ENCODE measurements around the gene FAM200B. TPM values are rescaled to one million over a fixed set of nuclear protein-coding genes. Genes with fewer than 3 reads are reported as not detected.
A peak's percentile ranks its signal among the peaks of the same experiment; 100 is the strongest.

The FAM200B gene
- total and polyA plus RNA-seq, 2 experiments from 2014 or later = 34.4 to 88.0 TPM

DNA sequence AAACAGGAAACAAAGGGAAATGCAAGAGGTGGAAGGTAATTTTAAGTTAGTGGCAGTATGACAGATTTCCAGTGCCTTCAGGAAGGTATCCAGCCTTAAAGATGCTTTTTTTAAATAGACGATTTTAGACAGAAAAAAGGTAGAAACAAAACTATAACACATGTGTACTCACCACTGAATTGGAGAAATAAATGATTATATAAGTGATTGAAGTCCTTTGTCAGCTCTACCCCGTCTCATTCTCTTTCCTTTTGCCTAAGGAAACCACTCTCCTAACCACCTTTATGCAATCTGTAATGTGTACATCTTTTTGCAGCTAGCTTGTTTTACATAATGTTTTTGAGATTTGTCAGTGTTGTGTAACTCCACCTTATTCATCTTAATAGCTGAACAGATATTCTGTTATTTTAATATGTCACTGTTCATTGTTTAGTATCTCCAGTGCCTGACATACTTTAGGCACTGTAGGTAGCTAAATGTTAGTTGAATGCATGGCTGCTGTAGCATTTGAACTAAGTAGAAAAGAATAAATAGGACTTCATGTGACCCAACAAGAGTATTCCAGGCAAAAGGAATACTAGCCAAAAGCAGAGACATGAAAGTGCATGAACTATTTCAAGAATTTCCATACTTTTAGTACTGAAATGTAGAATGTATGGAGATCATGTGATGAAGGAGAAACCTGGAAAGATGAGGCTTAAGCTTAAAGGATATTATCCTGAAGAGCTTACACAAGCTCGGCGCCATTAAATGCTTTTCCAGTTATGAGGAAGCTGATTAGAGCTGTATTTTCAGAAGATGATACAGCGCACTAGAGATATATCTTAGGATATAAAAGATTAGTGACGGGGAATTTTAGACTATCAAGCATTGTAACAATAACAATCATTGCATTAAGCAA lies 865 bp downstream of the FAM200B start (continued):
- TF ChIP-seq, protein P1, sequence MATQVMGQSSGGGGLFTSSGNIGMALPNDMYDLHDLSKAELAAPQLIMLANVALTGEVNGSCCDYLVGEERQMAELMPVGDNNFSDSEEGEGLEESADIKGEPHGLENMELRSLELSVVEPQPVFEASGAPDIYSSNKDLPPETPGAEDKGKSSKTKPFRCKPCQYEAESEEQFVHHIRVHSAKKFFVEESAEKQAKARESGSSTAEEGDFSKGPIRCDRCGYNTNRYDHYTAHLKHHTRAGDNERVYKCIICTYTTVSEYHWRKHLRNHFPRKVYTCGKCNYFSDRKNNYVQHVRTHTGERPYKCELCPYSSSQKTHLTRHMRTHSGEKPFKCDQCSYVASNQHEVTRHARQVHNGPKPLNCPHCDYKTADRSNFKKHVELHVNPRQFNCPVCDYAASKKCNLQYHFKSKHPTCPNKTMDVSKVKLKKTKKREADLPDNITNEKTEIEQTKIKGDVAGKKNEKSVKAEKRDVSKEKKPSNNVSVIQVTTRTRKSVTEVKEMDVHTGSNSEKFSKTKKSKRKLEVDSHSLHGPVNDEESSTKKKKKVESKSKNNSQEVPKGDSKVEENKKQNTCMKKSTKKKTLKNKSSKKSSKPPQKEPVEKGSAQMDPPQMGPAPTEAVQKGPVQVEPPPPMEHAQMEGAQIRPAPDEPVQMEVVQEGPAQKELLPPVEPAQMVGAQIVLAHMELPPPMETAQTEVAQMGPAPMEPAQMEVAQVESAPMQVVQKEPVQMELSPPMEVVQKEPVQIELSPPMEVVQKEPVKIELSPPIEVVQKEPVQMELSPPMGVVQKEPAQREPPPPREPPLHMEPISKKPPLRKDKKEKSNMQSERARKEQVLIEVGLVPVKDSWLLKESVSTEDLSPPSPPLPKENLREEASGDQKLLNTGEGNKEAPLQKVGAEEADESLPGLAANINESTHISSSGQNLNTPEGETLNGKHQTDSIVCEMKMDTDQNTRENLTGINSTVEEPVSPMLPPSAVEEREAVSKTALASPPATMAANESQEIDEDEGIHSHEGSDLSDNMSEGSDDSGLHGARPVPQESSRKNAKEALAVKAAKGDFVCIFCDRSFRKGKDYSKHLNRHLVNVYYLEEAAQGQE (IDR thresholded peaks at IDR 0.05; ENCODE audit: unreplicated experiment) = no peak
- TF ChIP-seq, protein P2, sequence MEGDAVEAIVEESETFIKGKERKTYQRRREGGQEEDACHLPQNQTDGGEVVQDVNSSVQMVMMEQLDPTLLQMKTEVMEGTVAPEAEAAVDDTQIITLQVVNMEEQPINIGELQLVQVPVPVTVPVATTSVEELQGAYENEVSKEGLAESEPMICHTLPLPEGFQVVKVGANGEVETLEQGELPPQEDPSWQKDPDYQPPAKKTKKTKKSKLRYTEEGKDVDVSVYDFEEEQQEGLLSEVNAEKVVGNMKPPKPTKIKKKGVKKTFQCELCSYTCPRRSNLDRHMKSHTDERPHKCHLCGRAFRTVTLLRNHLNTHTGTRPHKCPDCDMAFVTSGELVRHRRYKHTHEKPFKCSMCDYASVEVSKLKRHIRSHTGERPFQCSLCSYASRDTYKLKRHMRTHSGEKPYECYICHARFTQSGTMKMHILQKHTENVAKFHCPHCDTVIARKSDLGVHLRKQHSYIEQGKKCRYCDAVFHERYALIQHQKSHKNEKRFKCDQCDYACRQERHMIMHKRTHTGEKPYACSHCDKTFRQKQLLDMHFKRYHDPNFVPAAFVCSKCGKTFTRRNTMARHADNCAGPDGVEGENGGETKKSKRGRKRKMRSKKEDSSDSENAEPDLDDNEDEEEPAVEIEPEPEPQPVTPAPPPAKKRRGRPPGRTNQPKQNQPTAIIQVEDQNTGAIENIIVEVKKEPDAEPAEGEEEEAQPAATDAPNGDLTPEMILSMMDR (conservative IDR thresholded peaks at IDR 0.05; ENCODE audit: low read depth in 2 of 2) = no peak
- TF ChIP-seq EZH2phosphoT487 (IDR thresholded peaks at IDR 0.05; ENCODE audit: unreplicated experiment) = no peak
- TF ChIP-seq STAT1 (IDR thresholded peaks at IDR 0.05; ENCODE audit: unreplicated experiment) = no peak
- no peak for TF ChIP-seq NANOG (IDR thresholded peaks at IDR 0.05; ENCODE audit: borderline replicate concordance)
- TF ChIP-seq ZNF331 (CRISPR knock-in tag; IDR thresholded peaks at IDR 0.05; ENCODE audit: low read depth) = no peak

DNA sequence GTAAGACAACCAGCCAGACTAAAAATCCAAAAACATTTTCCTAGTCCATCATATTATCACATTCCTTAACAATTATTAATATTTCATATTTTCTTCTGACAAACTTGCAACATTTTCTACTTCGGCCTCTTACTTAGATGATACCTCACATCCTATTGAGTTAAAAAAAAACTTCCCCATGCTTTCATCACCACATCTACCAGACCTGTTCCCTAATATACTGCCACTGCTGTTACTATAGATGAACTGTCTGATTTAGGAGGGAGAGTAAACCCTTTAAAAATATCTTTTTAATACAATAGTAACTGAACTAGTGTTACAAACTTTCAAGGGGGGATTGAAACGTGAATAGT lies 1.5 kb downstream of the FAM200B start:
- H3K9me2 ChIP-seq (ENCODE audit: insufficient read depth) = no peaks in the 10 kb centered on the region
- H3K27me3 ChIP-seq (ENCODE audit: insufficient read depth) = no peaks in the 10 kb centered on the region
- peak overlapping the region; percentile 76 for H3K4me3 ChIP-seq
- peaks cover 39% of the 10 kb centered on the region for H3K4me1 ChIP-seq (ENCODE audit: insufficient read depth)
- no peaks in the 10 kb centered on the region; the same call in 2 of the 3 replicates for H3K9me3 Mint-ChIP-seq
- peak overlapping the region; percentile 100 for H3K4me3 Mint-ChIP-seq
- H3K36me3 Mint-ChIP-seq (ENCODE audit: low read depth) = peaks cover 30% of the 10 kb centered on the region
- peak overlapping the region; percentile 79 for H3K4me2 ChIP-seq
- H2AFZ ChIP-seq = no peak overlapping the region
- peaks cover 49% of the 10 kb centered on the region for H3K79me2 ChIP-seq (replicated peaks; ENCODE audit: insufficient read depth)
- no peaks in the 10 kb centered on the region; the same call in 1 of the 2 replicates for H3K36me3 ChIP-seq (ENCODE audit: insufficient read depth)
- H3K27ac ChIP-seq (ENCODE audit: low read depth) = peak overlapping the region; percentile 98
- ATAC-seq = no peak
- peaks cover 41% of the 10 kb centered on the region for H3K4me1 Mint-ChIP-seq
- H3K27ac Mint-ChIP-seq = peak overlapping the region; percentile 41
- H4K20me1 ChIP-seq (replicated peaks; ENCODE audit: insufficient read depth) = no peaks in the 10 kb centered on the region
- H3F3A ChIP-seq (replicated peaks; ENCODE audit: low read depth) = no peaks in the 10 kb centered on the region
- TF ChIP-seq EZH2phosphoT487 (IDR thresholded peaks at IDR 0.05; ENCODE audit: unreplicated experiment) = no peak
- DNase-seq (ENCODE audit: low spot score) = no peak
- H3K27me3 Mint-ChIP-seq (ENCODE audit: insufficient read depth, low read depth, poor library complexity) = peaks cover 11% of the 10 kb centered on the region

DNA sequence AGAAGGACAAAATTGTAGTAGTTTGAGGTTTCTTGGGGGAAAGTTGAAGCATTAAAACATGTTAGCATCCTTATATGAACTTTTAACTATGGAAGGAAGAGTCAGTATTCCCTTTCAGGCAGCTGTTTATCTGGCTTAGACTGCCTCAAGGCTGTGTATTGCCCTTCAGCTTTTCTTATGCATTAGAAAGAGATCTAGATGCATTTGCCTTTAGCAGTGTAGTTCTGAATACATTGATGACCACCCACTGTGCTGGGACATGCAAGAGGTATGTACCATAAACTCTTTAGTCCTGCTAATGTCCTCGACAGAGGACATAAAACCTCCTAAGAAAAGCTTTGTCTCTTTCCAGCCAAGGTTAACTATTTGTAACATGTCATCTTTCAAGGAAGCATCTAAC lies 2.9 kb downstream of the FAM200B start:
- Histone ChIP-seq H3K36me3 (ENCODE audit: insufficient read depth) (no peaks in the 10 kb centered on the region; the same call in 1 of the 2 replicates), H3K27me3 (ENCODE audit: insufficient read depth) (no peaks in the 10 kb centered on the region), H3K27ac (ENCODE audit: low read depth) (peak overlapping the region; percentile 93), H3K79me2 (replicated peaks; ENCODE audit: insufficient read depth) (peaks cover 35% of the 10 kb centered on the region), H2AFZ (no peak overlapping the region), H3K4me3 (peak overlapping the region; percentile 34), H4K20me1 (replicated peaks; ENCODE audit: insufficient read depth) (no peaks in the 10 kb centered on the region), H3K9me2 (ENCODE audit: insufficient read depth) (no peaks in the 10 kb centered on the region), H3K4me2 (peak overlapping the region; percentile 54), H3F3A (replicated peaks; ENCODE audit: low read depth) (no peaks in the 10 kb centered on the region), H3K4me1 (ENCODE audit: insufficient read depth) (peaks cover 30% of the 10 kb centered on the region)
- Mint-ChIP-seq H3K4me1 (peaks cover 35% of the 10 kb centered on the region), H3K9me3 (no peaks in the 10 kb centered on the region; the same call in 2 of the 3 replicates), H3K36me3 (ENCODE audit: low read depth) (peaks cover 36% of the 10 kb centered on the region), H3K27ac (peak overlapping the region; percentile 93), H3K4me3 (peak overlapping the region; percentile 56), H3K27me3 (ENCODE audit: insufficient read depth, low read depth, poor library complexity) (peaks cover 11% of the 10 kb centered on the region)
- peak; percentile 16 for ATAC-seq
- DNase-seq (ENCODE audit: low spot score) = peak; percentile 86
- TF ChIP-seq, protein P3, sequence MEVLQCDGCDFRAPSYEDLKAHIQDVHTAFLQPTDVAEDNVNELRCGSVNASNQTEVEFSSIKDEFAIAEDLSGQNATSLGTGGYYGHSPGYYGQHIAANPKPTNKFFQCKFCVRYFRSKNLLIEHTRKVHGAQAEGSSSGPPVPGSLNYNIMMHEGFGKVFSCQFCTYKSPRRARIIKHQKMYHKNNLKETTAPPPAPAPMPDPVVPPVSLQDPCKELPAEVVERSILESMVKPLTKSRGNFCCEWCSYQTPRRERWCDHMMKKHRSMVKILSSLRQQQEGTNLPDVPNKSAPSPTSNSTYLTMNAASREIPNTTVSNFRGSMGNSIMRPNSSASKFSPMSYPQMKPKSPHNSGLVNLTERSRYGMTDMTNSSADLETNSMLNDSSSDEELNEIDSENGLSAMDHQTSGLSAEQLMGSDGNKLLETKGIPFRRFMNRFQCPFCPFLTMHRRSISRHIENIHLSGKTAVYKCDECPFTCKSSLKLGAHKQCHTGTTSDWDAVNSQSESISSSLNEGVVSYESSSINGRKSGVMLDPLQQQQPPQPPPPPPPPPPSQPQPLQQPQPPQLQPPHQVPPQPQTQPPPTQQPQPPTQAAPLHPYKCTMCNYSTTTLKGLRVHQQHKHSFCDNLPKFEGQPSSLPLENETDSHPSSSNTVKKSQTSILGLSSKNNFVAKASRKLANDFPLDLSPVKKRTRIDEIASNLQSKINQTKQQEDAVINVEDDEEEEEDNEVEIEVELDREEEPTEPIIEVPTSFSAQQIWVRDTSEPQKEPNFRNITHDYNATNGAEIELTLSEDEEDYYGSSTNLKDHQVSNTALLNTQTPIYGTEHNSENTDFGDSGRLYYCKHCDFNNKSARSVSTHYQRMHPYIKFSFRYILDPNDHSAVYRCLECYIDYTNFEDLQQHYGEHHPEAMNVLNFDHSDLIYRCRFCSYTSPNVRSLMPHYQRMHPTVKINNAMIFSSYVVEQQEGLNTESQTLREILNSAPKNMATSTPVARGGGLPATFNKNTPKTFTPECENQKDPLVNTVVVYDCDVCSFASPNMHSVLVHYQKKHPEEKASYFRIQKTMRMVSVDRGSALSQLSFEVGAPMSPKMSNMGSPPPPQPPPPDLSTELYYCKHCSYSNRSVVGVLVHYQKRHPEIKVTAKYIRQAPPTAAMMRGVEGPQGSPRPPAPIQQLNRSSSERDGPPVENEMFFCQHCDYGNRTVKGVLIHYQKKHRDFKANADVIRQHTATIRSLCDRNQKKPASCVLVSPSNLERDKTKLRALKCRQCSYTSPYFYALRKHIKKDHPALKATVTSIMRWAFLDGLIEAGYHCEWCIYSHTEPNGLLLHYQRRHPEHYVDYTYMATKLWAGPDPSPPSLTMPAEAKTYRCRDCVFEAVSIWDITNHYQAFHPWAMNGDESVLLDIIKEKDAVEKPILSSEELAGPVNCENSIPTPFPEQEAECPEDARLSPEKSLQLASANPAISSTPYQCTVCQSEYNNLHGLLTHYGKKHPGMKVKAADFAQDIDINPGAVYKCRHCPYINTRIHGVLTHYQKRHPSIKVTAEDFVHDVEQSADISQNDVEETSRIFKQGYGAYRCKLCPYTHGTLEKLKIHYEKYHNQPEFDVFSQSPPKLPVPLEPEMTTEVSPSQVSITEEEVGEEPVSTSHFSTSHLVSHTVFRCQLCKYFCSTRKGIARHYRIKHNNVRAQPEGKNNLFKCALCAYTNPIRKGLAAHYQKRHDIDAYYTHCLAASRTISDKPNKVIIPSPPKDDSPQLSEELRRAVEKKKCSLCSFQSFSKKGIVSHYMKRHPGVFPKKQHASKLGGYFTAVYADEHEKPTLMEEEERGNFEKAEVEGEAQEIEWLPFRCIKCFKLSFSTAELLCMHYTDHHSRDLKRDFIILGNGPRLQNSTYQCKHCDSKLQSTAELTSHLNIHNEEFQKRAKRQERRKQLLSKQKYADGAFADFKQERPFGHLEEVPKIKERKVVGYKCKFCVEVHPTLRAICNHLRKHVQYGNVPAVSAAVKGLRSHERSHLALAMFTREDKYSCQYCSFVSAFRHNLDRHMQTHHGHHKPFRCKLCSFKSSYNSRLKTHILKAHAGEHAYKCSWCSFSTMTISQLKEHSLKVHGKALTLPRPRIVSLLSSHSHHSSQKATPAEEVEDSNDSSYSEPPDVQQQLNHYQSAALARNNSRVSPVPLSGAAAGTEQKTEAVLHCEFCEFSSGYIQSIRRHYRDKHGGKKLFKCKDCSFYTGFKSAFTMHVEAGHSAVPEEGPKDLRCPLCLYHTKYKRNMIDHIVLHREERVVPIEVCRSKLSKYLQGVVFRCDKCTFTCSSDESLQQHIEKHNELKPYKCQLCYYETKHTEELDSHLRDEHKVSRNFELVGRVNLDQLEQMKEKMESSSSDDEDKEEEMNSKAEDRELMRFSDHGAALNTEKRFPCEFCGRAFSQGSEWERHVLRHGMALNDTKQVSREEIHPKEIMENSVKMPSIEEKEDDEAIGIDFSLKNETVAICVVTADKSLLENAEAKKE (CRISPR knock-in tag; IDR thresholded peaks at IDR 0.05) = no peak

All from GM23338 (cell line).